Hematopoietic multipotent progenitor cell treated with erythropoietin and hydrocortisone succinate and interleukin-3 and kit ligand, for 4 days (in vitro differentiated cells): ENCODE measurements around the gene NKX1-2.

Experiments used
- DNase-seq: peaks from one replicate; pipeline ENCODE4 v3.0.0-alpha.2; 2015

The NKX1-2 gene

DNA sequence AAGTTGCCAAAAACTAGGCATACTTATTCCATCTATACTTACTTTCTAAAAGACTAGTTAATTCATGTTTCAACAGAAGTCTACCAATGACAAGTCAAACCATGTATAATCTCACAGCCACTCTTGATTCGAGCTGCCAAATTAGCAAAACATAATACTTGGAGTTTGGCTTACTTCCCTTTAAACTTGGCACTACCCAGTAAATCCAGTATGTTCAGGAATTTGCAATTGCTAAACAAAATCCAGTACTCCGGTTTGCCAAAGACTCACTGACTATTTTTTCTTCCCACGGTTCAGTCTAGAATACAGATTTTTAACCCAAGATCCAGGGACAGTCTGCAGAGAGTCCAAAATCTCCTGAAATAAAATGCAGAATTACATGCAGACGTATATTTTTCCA, 35.8 kb downstream of the NKX1-2 start:
- no peak for DNase-seq

- no peak for DNase-seq
These were observed 40.1 kb downstream of the NKX1-2 start for GRCh38 chr10:124409696-124410095.

- DNase-seq, result no peak
These were observed 41.5 kb downstream of the NKX1-2 start for GRCh38 chr10:124408357-124408756.

GRCh38 chr10:124407456-124407855, 42.4 kb downstream of the NKX1-2 start:
- DNase-seq, result no peak

DNA sequence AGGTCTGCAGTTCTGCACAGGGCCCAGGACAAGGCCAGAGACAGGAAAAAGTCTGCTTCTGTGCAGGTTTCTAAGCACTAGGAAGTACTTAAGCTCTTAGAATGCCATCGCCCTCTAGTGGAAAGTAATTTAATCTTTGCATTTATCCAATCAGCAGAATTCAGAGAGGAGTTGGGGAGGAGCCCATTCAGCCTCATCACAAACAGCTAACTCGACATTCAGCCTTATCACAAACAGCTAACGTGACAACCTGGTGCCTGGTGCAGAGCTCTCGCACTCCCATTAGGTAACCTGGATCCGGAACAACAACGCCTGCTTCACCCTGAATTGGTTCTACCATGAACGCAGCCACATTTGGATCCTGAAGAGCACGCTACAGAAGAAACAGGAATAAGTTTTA, 46.3 kb downstream of the NKX1-2 start:
- DNase-seq, result peak; percentile 96

DNA sequence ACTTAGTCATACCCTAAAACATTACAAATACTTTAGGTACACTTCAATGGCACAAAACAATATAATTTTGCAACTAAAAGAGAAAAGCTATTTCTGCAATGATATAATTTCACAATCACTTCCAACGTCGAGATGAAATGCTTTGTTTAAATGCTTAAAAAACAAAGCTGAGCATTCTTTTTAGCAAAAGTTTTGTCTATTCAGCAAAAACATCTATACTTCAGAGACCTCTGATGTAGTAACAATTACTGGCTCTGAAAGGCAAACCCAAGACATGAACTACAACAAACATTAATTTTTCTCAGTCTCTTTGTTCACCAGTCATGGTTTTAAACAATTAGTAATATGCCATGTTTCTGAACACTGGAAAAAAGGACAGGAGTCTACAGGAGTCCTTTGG, 47.6 kb downstream of the NKX1-2 start:
- no peak for DNase-seq

GRCh38 chr10:124401633-124402032, 48.2 kb downstream of the NKX1-2 start:
- DNase-seq, result no peak
